Superior temporal gyrus (tissue), 1 donor: ENCODE data around the gene TRIM69.
A peak's percentile ranks its signal among the peaks of the same experiment; 100 is the strongest.
"Not testable (repeated sequence)": the region's sequence is repeated elsewhere in the genome, so short reads cannot be mapped to it uniquely, and the experiment has no call there.

ENCODE experiments used
- DNase-seq: peaks from one replicate; pipeline ENCODE4 v3.0.0-alpha.2; 2016; ENCODE audit errors: extremely low spot score

TRIM69 gene

GRCh38 chr15:44743454-44743853, 7.1 kb downstream of the TRIM69 start:
- not testable (repeated sequence) for DNase-seq

- no peak for DNase-seq
Observed at GRCh38 chr15:44753345-44753744, 17.0 kb downstream of the TRIM69 start.

- DNase-seq: no peak
Observed at GRCh38 chr15:44763187-44763586, 26.9 kb downstream of the TRIM69 start.

GRCh38 chr15:44763848-44764247, 27.5 kb downstream of the TRIM69 start:
- no peak for DNase-seq

GRCh38 chr15:44765036-44765435, 28.7 kb downstream of the TRIM69 start:
- no peak for DNase-seq

GRCh38 chr15:44769521-44769920, 33.2 kb downstream of the TRIM69 start:
- DNase-seq: no peak

GRCh38 chr15:44770715-44771114, 34.4 kb downstream of the TRIM69 start:
- DNase-seq: not testable (repeated sequence)

- peak; percentile 85 for DNase-seq
Observed at GRCh38 chr15:44775953-44776352, 39.6 kb downstream of the TRIM69 start.

GRCh38 chr15:44779761-44780160, 43.4 kb downstream of the TRIM69 start:
- no peak for DNase-seq

- no peak for DNase-seq
Observed at GRCh38 chr15:44780608-44781007, 44.3 kb downstream of the TRIM69 start.

- DNase-seq: no peak
Observed at GRCh38 chr15:44781128-44781810, 44.9 kb downstream of the TRIM69 start.

- no peak for DNase-seq
Observed at GRCh38 chr15:44782516-44782915, 46.2 kb downstream of the TRIM69 start.

- DNase-seq: not testable (repeated sequence)
Observed at GRCh38 chr15:44784918-44785274, 48.6 kb downstream of the TRIM69 start.

GRCh38 chr15:44788748-44789147, 52.4 kb downstream of the TRIM69 start:
- no peak for DNase-seq

- no peak for DNase-seq
Observed at GRCh38 chr15:44790215-44790614, 53.9 kb downstream of the TRIM69 start.

- no peak for DNase-seq
Observed at GRCh38 chr15:44790656-44791055, 54.3 kb downstream of the TRIM69 start.

- no peak for DNase-seq
Observed at GRCh38 chr15:44792715-44793114, 56.4 kb downstream of the TRIM69 start.

- no peak for DNase-seq
Observed at GRCh38 chr15:44794072-44794471, 57.7 kb downstream of the TRIM69 start.

- DNase-seq: no peak
Observed at GRCh38 chr15:44796508-44796907, 60.2 kb downstream of the TRIM69 start.

GRCh38 chr15:44798826-44799225, 62.5 kb downstream of the TRIM69 start:
- no peak for DNase-seq

GRCh38 chr15:44801364-44801763, 65.0 kb downstream of the TRIM69 start:
- no peak for DNase-seq

GRCh38 chr15:44801797-44802196, 65.5 kb downstream of the TRIM69 start:
- no peak for DNase-seq

GRCh38 chr15:44802336-44802735, 66.0 kb downstream of the TRIM69 start:
- no peak for DNase-seq
